Measurements from ENCODE around the gene NECTIN2.
"Not testable (repeated sequence)": the region's sequence is repeated elsewhere in the genome, so short reads cannot be mapped to it uniquely, and the experiment has no call there.

Gene NECTIN2

DNA sequence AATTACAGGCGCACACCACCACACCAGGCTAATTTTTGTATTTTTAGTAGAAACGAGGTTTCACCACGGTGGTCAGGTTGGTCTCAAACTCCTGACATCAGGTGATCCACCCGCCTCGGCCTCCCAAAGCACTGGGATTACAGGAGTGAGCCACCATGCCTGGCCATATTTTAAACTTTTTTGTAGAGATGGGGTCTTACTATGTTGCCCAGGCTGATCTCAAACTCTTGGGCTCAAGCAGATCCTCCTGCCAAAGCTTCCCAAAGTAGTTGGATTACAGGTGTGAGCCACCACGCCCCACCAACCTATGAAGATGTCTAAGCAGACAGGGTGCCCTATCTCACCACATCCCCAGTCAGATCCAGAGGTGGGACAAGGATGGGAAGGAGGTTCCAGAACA, 65.8 kb downstream of the NECTIN2 start:
- DNase-seq = not testable (repeated sequence)

DNA sequence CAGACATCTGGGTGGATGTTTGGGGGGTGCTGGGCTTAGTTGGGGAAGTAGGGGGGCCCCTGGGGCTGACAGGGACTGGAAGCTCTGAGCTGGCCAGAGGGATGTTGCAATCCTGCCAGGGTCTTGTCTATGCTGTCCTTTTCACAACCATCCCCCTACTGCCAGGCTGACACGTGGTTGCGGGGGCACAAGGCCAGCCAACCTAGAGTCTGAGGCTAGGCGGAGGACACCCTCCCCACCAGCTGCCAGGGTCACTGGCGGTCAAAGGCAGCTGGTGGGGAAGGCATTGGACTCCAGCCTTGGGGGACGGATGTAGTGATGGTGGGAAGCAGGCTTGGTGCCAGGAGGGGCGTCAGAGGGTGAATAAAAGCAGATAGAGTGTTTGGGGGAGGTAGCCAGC, 66.8 kb downstream of the NECTIN2 start:
- peak; percentile 72 for DNase-seq

DNA sequence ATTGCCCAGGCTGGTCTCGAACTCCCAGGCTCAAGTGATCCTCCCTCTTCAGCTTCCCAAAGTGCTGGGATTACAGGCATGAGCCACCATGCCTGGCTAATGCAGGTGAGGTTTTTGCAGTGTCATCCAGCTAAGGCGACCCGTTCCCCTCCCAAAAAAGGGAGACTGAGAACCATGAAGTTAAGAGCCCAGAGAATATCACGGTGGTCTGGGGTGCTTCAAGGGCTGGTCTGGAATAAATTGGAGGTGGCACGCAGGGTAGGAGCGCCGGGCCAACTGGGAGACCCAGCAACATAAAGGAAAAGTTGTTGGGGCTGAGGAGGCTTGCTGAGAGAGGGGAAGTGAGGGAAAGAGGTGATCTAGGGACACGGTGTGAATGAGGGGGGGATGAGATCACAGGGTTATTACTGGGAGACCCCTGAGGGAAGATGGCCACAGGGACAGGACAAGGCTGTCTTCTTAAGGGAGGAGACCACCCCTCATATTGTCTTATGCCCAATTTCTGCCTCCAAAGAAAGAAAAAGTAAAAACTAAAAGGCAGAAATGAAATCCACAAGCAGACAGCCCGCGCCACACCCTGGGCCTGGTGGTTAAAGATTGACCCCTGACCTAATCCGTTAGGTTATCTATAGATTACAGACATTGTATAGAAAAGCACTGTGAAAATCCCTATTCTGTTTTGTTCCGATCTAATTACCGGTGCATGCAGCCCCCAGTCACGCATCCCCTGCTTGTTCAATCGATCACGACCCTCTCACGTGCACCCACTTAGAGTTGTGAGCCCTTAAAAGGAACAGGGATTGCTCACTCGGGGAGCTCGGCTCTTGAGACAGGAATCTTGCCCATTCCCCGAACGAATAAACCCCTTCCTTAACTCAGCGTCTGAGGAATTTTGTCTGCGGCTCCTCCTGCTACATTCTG, 67.7 kb downstream of the NECTIN2 start:
- DNase-seq = peak; percentile 85

DNA sequence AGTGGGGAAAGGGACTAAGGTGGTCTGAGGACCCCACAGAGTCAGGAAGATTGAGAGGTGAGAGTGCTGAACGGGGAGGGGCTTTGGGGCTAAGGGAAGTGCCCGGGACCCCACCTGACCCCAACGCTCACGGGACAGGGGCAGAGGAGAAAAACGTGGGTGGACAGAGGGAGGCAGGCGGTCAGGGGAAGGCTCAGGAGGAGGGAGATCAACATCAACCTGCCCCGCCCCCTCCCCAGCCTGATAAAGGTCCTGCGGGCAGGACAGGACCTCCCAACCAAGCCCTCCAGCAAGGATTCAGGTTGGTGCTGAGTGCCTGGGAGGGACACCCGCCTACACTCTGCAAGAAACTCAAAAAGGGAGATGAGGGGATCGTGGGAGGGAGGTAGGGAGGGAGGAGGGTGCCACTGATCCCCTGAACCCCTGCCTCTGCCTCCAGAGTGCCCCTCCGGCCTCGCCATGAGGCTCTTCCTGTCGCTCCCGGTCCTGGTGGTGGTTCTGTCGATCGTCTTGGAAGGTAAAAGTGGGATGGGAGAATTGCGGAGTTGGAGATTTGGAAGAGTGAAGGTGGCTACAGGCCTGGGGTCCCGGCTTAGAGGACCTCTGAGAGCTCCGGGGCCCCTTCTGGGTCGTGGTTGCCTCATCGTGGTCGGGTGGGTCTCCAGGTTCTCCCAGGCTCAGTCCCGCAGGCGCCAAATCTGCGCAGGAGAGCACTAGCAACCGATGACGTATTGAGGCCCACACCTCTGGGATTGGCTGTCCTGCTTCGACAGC, 68.5 kb downstream of the NECTIN2 start, which contains the start of gene APOC1:
TSS of gene APOC1 (plus strand) at position 176 of the 774 bp plus-strand sequence. CDS start at position 460, 284 bp downstream.
- peak; percentile 91 for DNase-seq

DNA sequence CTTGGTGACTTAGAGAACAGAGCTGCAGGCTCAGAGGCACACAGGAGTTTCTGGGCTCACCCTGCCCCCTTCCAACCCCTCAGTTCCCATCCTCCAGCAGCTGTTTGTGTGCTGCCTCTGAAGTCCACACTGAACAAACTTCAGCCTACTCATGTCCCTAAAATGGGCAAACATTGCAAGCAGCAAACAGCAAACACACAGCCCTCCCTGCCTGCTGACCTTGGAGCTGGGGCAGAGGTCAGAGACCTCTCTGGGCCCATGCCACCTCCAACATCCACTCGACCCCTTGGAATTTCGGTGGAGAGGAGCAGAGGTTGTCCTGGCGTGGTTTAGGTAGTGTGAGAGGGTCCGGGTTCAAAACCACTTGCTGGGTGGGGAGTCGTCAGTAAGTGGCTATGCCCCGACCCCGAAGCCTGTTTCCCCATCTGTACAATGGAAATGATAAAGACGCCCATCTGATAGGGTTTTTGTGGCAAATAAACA, 78.2 kb downstream of the NECTIN2 start:
- no peak for DNase-seq

DNA sequence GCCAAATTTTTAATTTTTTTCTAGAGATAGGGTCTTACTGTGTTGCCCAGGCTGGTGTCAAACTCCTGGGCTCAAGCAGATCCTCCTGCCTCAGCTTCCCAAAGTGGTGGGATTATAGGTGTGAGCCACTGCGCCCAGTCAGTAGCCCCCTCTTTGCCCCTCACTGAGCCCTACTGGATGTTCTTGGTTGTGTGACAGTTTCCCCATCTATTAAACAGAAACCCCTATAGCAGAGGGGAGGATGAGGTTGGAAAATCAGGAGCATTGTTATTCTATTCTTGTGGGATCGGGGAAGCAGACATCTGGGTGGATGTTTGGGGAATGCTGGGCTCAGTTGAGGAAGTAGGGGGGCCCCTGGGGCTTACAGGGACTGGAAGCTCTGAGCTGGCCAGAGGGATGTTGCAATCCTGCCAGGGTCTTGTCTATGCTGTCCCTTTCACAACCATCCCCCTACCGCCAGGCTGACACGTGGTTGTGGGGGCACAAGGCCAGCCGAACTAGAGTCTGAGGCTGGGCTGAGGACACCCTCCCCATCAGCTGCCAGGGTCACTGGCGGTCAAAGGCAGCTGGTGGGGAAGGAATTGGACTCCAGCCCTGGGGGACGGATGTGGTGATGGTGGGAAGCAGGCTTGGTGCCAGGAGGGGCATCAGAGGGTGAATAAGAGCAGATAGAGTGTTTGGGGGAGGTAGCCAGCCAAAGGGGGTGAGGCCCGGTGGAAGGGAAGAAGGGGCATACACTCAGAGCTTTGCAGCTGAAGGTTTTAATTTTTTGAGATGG, 79.2 kb downstream of the NECTIN2 start:
- peak; percentile 11 for DNase-seq

DNA sequence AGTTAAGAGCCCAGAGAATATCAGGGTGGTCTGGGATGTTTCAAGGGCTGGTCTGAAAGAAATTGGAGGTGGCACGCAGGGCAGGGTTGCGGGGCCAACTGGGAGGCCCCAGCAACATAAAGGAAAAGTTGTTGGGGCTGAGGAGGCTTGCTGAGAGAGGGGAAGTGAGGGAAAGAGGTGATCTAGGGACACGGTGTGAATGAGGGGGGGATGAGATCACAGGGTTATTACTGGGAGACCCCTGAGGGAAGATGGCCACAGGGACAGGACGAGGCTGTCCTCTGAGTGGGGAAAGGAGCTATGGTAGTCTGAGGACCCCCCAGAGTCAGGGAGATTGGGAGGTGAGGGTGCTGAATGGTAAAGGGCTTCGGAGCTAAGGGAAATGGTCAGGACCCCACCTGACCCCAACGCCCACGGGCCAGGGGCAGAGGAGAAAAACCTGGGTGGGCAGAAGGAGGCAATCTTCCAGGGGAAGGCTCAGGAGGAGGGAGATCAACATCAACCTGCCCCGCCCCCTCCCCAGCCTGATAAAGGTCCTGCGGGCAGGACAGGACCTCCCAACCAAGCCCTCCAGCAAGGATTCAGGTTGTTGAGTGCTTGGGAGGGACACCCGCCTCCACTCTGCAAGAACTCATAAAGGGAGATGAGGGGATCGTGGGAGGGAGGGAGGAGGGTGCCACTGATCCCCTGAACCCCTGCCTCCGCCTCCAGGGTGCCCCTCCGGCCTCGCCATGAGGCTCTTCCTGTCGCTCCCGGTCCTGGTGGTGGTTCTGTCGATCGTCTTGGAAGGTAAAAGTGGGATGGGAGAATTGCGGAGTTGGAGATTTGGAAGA, 80.4 kb downstream of the NECTIN2 start:
- DNase-seq = not testable (repeated sequence)

DNA sequence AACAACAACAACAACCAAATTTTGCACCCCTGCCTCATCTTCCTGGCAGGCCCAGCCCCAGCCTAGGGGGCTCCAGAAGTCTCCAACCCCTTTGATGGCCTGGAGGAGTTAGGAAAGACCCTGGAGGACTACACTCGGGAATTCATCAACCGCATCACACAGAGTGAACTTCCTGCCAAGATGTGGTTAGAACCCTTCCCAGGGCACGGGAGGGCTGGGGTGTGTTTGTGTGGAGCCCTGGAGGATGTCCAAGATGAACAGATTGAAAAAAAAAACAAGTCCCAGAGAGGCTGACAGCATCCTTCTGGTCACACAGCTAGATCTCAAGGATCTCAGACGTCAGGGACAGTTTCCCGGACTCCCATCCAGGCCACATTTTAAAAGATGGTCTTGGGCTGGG, 81.6 kb downstream of the NECTIN2 start:
- DNase-seq = no peak

DNA sequence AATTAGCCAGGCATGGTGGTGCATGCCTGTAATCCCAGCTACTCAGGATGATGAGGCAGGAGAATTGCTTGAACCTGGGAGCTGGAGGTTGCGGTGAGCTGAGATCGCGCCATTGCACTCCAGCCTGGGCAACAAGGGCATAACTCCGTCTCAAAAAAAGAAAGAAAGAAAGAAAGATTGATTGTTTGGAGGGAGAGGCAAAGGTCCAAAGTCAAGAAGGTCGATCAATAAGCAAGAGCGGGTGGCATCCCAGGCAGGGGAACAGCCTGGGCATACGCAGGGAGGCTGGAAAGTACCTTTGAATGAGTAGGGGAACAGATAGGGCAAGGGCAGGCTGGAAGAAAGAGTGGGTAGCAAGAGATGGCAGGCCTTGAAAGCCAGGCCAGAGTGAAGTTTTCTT, 84.0 kb downstream of the NECTIN2 start:
- DNase-seq = no peak

DNA sequence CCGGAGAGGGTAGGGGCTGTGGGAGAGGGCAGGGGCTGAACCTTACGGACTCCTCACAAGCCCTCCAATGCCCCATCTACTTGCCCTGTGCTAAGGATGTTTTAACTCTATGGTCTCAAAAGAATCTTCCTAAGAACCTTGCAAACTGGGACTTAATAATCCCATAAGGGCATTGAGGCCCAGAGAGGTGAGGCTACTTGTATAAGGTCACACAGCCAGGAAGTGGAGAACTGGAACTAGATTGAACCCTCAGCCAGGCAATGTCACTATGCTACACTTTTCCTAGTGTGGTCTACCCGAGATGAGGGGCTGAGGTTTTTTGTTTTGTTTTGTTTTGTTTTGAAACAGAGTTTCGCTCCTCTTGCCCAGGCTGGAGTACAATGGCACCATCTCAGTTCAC, 85.4 kb downstream of the NECTIN2 start:
- no peak for DNase-seq
